Rectal smooth muscle tissue (tissue), 1 donor: ENCODE data around the gene PARD6G.

Experiments
- H3K27ac ChIP-seq: one replicate; pipeline ENCODE4 v1.7.0; 2013; ENCODE audit warnings: low read depth, low read length, inconsistent platforms
- H3K27me3 ChIP-seq: one replicate; pipeline ENCODE4 v1.7.0; 2013; ENCODE audit warnings: low read length; ENCODE audit not compliant: control insufficient read depth, insufficient read depth
- H3K36me3 ChIP-seq: one replicate; pipeline ENCODE4 v1.7.0; 2013; ENCODE audit warnings: low read length; ENCODE audit not compliant: control insufficient read depth, insufficient read depth
- H3K4me1 ChIP-seq: one replicate; pipeline ENCODE4 v1.7.0; 2013; ENCODE audit warnings: low read length; ENCODE audit not compliant: control insufficient read depth, insufficient read depth
- H3K4me3 ChIP-seq: one replicate; pipeline ENCODE4 v1.7.0; 2013; ENCODE audit warnings: low read length
- H3K9ac ChIP-seq: one replicate; pipeline ENCODE4 v1.7.0; 2013; ENCODE audit warnings: low read length

Gene PARD6G

GRCh38 chr18:80148326-80149199, 98.8 kb downstream of the PARD6G start:
- Histone ChIP-seq H3K27ac (no peak overlapping the region), H3K4me1 (no peaks in the 10 kb centered on the region), H3K27me3 (no peaks in the 10 kb centered on the region), H3K4me3 (peak overlapping the region; percentile 73), H3K36me3 (no peaks in the 10 kb centered on the region), H3K9ac (no peak overlapping the region)

GRCh38 chr18:80147418-80148325, 99.6 kb downstream of the PARD6G start:
- no peak overlapping the region for H3K9ac ChIP-seq
- no peaks in the 10 kb centered on the region for H3K36me3 ChIP-seq
- no peaks in the 10 kb centered on the region for H3K4me1 ChIP-seq
- H3K4me3 ChIP-seq, result peak overlapping the region; percentile 73
- no peaks in the 10 kb centered on the region for H3K27me3 ChIP-seq
- no peak overlapping the region for H3K27ac ChIP-seq

GRCh38 chr18:80147037-80147417, 100.3 kb downstream of the PARD6G start:
- H3K27ac ChIP-seq, result no peak overlapping the region
- H3K4me3 ChIP-seq, result peak overlapping the region; percentile 73
- H3K36me3 ChIP-seq, result no peaks in the 10 kb centered on the region
- no peaks in the 10 kb centered on the region for H3K27me3 ChIP-seq
- no peak overlapping the region for H3K9ac ChIP-seq
- H3K4me1 ChIP-seq, result no peaks in the 10 kb centered on the region

DNA sequence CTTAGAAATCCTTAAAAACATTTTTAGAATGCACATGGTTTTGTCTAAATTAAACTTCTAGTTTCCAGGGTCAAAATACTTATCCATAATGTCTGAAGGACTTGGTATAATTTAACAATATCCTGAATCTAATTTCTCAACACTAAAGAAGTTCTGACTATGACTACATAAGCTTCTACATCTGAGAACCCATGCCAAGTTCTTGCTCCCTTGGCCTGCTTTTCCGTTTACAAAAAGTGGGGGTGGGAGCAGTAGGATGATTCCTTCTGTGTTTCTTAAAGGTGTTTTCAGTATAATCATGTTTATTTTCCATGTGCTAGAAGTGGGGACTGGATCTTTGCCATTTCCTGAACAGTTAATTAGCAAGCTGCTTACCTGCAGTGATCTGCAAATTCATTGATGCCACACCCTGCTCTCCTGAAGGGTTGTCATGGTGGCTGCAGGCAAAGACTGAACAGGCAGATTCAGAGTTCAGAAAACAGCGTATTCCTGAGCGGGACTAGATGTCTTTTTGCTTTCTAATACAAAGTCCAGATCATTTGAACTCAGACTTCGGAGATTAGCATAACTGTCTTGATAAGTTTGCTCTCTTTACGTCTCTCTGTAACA, 102.0 kb downstream of the PARD6G start:
- H3K36me3 ChIP-seq, result peaks cover 2% of the 10 kb centered on the region
- H3K4me3 ChIP-seq, result no peak overlapping the region
- no peak overlapping the region for H3K27ac ChIP-seq
- H3K4me1 ChIP-seq, result no peaks in the 10 kb centered on the region
- no peaks in the 10 kb centered on the region for H3K27me3 ChIP-seq
- no peak overlapping the region for H3K9ac ChIP-seq

DNA sequence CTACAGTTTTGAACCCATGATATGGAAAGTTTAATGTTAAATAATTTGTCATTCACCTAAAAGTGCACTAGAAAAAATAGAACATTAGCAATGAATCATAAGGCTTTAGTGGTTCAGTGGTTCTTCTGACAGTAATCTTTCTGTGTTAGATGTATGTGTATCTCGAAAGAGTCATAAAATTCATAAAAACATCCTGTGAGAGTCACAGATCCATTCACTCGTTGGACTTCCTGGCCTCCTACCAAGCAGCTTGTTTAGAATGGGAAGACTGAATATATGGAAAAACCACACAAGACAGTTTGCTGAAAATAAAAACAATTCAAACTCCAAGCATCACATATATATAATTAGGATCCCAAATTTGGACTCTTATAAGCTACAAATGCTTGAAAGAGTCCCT, 103.4 kb downstream of the PARD6G start:
- Histone ChIP-seq H3K4me3 (no peak overlapping the region), H3K36me3 (peaks cover 2% of the 10 kb centered on the region), H3K4me1 (no peaks in the 10 kb centered on the region), H3K27ac (no peak overlapping the region), H3K9ac (no peak overlapping the region), H3K27me3 (no peaks in the 10 kb centered on the region)

DNA sequence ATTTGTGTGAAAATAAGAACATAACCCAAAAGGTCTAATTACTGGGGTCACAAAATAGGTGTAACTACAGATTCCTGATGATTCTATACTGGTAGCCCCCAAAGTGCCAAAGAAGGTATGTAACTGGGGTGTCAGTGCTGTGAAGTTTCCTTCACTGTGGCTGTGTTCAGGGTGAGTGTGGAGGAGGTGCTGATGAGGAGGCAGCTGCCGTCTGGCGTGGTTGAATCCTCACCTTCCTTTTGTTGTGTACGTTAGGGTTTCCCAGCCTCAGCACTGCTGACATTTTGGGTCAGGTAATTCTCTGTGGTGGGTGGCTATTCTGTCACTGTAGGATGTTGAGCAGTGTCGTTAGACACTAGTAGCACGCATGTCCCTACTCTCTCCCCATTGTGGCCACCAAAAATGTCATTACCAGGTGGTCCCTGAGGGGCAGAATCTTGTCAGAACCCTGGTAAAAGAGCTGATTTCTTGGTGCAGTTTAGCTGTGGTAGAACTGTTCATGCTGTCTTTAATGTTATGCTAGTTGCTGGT, 106.8 kb downstream of the PARD6G start:
- Histone ChIP-seq H3K4me3 (no peak overlapping the region), H3K27me3 (no peaks in the 10 kb centered on the region), H3K36me3 (peaks cover 22% of the 10 kb centered on the region)

GRCh38 chr18:80137976-80138375, 109.3 kb downstream of the PARD6G start:
- Histone ChIP-seq H3K4me1 (no peaks in the 10 kb centered on the region), H3K36me3 (peaks cover 22% of the 10 kb centered on the region), H3K9ac (no peak overlapping the region), H3K27ac (no peak overlapping the region), H3K4me3 (no peak overlapping the region), H3K27me3 (no peaks in the 10 kb centered on the region)

More for the DNA sequence above, 106.8 kb downstream of the PARD6G start:
- Histone ChIP-seq H3K27ac (no peak overlapping the region), H3K4me1 (no peaks in the 10 kb centered on the region), H3K9ac (no peak overlapping the region)

- H3K4me3 ChIP-seq, result no peak overlapping the region
- H3K27me3 ChIP-seq, result no peaks in the 10 kb centered on the region
- H3K4me1 ChIP-seq, result no peaks in the 10 kb centered on the region
- H3K36me3 ChIP-seq, result peaks cover 22% of the 10 kb centered on the region
- no peak overlapping the region for H3K9ac ChIP-seq
- H3K27ac ChIP-seq, result no peak overlapping the region
Measured at GRCh38 chr18:80137137-80137536, 110.2 kb downstream of the PARD6G start.

GRCh38 chr18:80136679-80137078, 110.6 kb downstream of the PARD6G start:
- H3K36me3 ChIP-seq, result peaks cover 22% of the 10 kb centered on the region
- H3K27me3 ChIP-seq, result no peaks in the 10 kb centered on the region
- no peak overlapping the region for H3K4me3 ChIP-seq
- no peak overlapping the region for H3K9ac ChIP-seq
- H3K27ac ChIP-seq, result no peak overlapping the region
- H3K4me1 ChIP-seq, result no peaks in the 10 kb centered on the region

DNA sequence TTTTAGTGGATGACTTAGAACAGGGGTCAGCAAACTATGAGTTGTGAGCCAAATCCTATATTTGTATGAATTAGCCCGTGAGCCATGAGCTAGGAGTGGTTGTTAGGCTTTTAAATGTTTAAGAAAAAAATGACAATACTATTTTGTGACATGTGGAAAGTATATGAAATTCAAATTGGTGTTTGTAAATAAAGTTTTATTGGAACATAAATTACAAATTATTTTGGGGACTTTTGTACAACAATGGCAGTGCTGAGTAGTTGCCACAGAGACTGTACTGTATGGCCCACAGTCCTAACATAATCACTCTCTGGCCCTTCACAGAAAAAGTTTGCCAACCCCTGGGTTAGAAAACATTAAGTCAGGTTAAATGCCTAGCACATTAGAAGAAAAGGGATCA, 112.2 kb downstream of the PARD6G start:
- Histone ChIP-seq H3K4me3 (no peak overlapping the region), H3K36me3 (peaks cover 19% of the 10 kb centered on the region), H3K9ac (no peak overlapping the region), H3K27ac (no peak overlapping the region), H3K27me3 (no peaks in the 10 kb centered on the region), H3K4me1 (no peaks in the 10 kb centered on the region)

DNA sequence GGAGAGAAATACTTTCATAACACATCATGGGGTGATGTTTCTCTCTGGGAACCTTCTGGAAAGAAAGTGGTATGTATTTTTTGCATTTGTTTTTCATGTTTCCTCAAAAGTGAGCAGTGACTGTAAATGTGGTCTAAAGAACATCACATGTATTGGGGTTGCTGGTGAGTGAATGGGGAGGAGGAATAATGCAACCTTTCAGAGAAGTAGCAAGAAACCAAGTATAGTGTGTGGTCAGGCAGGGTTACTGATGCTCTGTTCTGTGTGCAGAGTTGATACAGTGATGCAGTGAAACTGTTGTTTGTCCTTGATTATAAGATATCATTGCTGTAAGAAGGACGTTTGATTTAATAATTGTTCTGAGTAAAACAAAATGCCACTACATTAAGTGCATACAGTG, 114.2 kb downstream of the PARD6G start:
- no peak overlapping the region for H3K9ac ChIP-seq
- no peaks in the 10 kb centered on the region for H3K27me3 ChIP-seq
- no peak overlapping the region for H3K4me3 ChIP-seq
- no peak overlapping the region for H3K27ac ChIP-seq
- H3K36me3 ChIP-seq, result peaks cover 19% of the 10 kb centered on the region
- H3K4me1 ChIP-seq, result no peaks in the 10 kb centered on the region

- no peak overlapping the region for H3K4me3 ChIP-seq
- no peak overlapping the region for H3K9ac ChIP-seq
- H3K36me3 ChIP-seq, result peaks cover 12% of the 10 kb centered on the region
Measured at GRCh38 chr18:80132180-80132812, 115.0 kb downstream of the PARD6G start.

More at GRCh38 chr18:80132180-80132812, 115.0 kb downstream of the PARD6G start:
- no peak overlapping the region for H3K27ac ChIP-seq
- H3K27me3 ChIP-seq, result no peaks in the 10 kb centered on the region
- H3K4me1 ChIP-seq, result no peaks in the 10 kb centered on the region
